Inflammatory macrophage treated with lipopolysaccharide for 1 hour (primary cell): ENCODE results near the gene PUS3.

Experiments
- DNase-seq, 2 donors: peaks; one replicate each; pipeline ENCODE4 v3.0.0-alpha.2; 2020 to 2022

PUS3 gene

GRCh38 chr11:125940145-125940544 lies 37.1 kb upstream of the PUS3 start:
- no peak for DNase-seq

GRCh38 chr11:125939081-125939521 lies 36.1 kb upstream of the PUS3 start:
- DNase-seq, result no peak

GRCh38 chr11:125938418-125938817 lies 35.4 kb upstream of the PUS3 start:
- DNase-seq, result no peak

GRCh38 chr11:125935618-125936199 lies 32.7 kb upstream of the PUS3 start:
- DNase-seq, result no peak

DNA sequence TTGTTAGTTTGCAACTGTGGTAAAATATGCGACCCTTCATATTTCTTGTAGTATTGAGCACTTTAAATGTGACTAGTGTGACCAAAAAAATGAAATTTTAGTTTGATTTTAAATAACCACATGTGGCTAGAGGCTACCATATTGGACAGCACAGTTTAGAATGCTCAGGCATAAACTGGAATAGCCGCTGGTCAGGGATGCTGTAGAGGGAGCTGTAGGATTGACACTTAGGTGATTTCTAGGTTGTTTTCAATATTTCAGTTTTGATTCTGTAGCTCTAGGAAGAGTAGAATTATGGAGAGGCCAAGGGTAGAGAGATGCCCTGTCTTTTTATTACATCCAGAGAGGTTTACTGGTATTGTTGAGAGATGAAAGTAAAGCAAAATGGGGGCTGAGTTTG lies 32.0 kb upstream of the PUS3 start:
- DNase-seq, result no peak

GRCh38 chr11:125934473-125934872 lies 31.5 kb upstream of the PUS3 start:
- DNase-seq, result no peak

DNA sequence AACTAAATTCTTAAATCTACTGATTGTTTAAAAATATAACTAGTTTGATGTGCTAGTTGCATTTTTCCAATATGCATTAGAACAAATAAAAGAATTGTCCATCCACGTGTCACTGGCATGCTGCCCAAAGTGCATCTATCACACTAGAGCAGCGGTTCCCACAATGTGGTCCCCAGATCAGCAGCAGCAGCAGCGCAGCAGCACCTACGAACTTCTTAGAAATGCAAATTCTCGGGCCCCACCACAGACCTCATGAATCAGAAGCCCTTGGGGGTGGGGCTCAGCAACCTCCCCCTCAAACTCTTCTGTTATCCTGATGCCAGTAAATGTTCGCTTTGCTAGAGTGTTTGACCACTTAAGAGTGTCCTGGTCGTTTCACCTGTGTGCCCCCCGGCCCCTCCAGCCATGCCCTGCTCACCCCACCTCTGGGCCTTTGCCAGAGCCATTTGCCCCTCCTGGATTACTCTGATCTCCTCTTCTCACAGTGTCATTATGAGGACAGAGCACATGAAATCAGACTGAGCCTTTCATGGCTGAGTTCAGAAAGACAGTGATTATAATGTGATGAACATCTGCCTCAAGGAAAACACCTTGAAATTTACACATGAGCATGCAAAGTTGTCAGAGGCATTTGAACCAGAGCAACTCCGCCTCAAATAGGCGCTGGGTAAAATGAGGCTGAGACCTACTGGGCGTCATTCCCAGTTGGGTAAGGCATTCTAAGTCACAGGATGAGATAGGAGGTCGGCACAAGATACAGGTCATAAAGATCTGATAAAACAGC lies 30.2 kb upstream of the PUS3 start:
- DNase-seq, result no peak

DNA sequence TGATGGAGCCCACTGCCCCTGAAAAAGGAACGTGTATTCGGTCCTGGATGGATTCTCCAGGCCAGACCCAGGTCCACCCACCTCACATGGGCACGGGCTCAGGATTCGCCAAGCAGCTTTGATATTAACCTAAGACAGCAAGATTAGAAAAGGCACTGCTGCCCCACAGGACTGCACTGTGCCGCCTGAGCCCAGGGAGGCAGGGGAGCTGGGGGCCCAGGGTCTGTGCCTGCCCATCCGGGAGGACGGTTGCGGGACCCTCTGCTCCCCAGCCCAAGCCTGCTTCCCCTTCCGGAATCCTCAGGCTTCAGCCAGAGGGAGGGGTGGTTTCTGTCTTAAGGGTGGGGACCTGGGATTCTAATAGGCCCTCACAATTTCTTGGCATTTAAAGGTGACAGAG lies 29.3 kb upstream of the PUS3 start:
- DNase-seq, result no peak

GRCh38 chr11:125931668-125932067 lies 28.7 kb upstream of the PUS3 start:
- DNase-seq, result no peak

- DNase-seq, result no peak
Measured at GRCh38 chr11:125931116-125931515, 28.1 kb upstream of the PUS3 start.

- no peak for DNase-seq
Measured at GRCh38 chr11:125930076-125930450, 27.1 kb upstream of the PUS3 start.

- DNase-seq, result no peak
Measured at GRCh38 chr11:125929445-125930075, 26.6 kb upstream of the PUS3 start.

- no peak for DNase-seq
Measured at GRCh38 chr11:125926682-125927081, 23.7 kb upstream of the PUS3 start.

GRCh38 chr11:125925804-125926203 lies 22.8 kb upstream of the PUS3 start:
- DNase-seq, result no peak

- DNase-seq, result no peak
Measured at GRCh38 chr11:125925247-125925740, 22.3 kb upstream of the PUS3 start.

DNA sequence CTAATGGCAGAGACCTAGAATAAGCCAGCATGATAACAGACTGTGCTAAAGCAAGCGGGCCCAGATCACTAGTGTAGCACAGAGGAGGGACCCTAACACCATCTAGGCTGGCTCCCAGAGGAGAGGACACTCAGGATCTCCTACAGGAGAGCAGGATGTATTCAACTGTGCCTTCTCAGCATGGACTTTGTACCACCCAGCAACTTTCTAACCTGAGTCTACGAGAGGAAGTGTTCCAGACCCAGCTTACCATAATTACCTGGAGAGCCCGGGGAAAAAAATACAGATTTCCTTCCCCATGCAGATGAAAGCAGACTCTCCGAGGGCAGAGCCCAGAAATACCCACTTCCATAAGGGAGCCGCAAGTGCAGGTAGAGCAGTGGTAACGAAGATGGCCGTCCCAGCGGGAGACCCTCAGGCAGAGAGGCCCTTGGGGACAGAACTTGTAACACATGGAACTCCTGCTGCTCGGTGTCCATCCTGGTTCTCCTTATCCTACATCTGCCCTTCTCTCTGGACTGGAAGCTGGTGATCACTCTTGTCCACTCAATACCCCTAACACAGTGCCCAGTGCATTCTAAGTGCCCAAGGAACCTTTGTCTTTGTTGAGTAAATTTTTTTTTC lies 21.5 kb upstream of the PUS3 start:
- no peak for DNase-seq

DNA sequence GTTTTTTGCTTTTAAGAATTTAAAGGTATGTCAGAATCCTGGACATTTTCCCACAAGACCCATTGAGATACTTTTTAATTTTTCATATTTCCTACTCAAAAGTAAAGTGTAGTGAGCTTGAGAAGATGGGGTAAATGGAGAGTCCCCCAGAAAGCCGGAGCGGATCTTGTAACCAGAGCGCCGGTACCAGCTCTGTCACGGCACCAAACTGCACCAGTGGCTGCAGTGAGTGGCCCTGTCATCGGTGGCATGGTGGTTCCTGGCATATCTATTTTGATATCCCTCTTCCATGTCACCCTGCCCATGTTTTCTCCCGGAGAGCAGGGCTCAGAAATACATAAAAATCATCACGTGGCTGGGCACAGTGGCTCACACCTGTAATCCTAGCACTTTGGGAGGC lies 20.6 kb upstream of the PUS3 start:
- no peak for DNase-seq

DNA sequence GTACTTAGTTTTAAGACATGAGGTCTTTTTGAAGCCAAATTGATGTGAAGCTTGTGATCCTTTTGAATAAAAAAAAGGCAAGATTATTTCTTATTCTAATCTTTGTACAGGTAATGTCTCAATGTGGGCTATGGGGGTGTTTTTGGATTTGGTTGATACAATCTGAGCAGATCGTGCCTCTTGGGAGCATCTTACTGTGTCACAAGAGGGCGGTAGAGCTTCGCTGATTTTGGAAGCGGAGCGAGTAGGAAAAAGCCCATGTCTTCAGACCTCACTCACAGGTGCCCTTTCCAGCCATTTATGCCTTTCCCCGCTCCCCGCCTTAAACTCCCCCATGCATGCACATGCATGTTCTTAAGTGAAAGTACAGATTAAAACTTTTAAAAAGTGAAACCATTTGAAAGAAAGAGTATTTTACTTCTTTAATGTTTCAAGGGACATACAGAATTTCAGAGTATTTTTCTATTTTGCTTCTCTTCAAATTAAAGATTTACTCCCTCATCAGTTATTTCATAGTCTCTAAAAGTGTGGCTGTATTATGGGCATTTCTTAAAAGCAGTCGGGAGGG lies 20.1 kb upstream of the PUS3 start:
- peak; percentile 35 to 74 for DNase-seq

DNA sequence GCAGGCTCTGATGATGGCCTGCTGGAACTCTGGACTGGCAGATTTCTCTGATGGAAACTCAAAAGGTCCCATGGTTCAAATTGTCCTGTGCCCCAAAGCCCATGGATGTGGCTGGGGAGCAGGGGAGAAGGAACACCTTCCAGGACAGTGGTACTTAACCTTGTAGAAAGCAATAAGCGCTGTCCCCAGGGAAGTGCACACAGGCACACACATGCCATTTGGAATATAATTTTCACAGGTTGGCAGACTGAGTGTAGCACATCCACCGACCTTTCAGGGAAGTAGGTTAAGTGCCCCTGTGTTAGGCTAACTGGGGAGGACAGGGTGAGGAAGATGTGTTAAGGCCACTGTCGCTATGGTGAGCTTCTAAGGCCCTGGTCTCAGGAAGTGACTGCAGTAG lies 19.1 kb upstream of the PUS3 start:
- DNase-seq, result no peak

DNA sequence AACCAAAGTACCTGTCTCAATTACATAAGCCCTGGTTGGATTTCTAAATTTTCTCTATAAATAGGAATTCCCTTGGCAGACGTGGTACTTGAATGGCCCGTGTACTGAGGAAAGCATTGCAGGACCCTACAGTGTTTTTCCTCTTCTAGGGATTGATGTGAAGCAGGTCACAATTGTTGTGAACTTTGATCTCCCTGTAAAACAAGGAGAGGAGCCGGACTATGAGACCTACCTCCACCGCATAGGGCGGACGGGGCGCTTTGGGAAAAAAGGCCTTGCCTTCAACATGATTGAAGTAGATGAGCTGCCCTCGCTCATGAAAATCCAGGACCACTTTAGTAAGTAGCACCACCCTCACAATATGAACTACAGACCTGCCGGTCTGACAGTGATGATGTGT lies 18.0 kb upstream of the PUS3 start:
- DNase-seq, result no peak

DNA sequence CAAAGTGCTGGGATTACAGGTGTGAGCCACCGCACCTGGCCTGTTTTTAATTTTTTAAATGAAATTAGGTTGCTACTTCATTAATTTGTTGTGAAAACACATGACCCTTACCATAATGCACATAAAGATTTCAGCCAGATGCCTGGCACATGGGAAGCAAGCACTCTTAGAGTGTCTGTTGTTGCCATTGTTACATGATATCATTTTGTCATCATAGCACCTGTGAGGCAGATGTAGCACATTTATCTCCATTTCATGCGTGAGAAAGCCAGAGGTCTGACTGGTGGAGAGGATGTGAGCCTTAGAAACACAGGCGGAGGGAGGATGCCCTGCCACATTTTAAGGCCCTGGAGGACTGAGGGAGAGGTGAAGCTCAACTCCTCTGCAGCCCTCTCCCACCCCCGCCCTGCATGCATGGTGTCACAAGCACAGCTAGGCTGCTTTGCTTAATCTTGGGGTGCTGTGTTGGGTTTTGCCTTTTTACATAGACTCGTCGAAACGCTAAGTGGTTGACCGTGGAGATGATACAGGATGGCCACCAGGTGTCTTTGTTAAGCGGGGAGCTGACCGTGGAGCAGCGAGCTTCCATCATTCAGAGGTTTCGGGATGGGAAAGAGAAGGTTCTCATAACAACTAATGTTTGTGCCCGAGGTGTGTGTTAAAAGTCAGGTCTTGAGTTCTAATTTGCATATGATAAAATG lies 15.3 kb upstream of the PUS3 start:
- DNase-seq, result no peak

DNA sequence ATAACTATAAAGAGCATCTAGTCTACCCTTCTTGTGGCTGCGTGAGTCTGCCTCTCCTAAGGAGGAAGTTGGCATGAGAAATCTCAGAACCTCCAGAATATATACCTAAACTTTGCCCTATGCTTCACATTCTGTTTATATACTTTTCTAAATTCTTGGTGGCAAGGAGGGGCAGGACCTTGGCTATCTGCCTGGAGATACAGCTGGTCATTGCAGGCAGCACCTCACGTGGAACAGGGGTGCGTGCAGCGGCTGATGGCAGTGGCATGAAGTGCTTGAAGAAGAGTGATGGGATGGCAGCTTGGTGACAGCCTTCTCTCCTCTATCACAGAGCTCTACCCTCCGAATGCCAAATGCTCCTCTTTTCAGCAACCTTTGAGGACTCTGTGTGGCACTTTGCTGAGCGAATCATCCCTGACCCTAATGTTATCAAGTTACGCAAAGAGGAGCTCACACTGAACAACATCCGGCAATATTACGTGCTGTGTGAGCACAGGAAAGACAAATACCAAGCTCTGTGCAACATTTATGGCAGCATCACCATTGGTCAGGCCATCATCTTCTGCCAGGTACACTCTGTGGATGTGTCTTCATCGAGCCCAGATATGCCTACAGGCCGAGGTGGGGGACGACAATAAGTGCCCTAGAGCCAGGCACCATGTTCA lies 13.8 kb upstream of the PUS3 start:
- no peak for DNase-seq
